HG03342 (cell line): ENCODE data around the gene PRLH.
A peak's percentile ranks its signal among the peaks of the same experiment; 100 is the strongest.

Experiments
- ATAC-seq: cut with Tn5 transposase; IDR thresholded peaks from one replicate; pipeline ENCODE4 v1.9.1; 2021; ENCODE audit warnings: mild to moderate bottlenecking, moderate library complexity; ENCODE audit not compliant: unreplicated experiment

Gene PRLH

DNA sequence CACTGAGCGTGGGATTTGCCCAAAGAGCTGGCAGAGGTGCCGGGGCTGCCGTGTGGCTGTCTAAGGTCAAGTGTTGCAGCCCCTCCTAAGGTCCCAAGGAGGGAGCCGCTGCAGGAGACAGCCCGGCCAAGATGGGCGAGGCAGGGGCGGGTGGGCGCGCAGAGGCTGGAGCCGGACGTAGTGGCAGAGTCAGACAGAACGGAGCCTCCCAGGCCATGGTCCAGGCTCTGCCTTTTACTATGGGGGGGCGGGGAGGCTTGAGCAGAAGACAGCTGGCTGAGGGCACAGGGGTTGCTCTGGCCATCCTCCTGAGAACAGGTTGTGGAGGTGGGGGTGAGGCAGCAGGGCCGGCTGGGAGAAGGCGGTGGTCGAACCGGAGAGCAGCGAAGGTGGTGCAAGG lies 27.5 kb upstream of the PRLH start:
- no peak for ATAC-seq

DNA sequence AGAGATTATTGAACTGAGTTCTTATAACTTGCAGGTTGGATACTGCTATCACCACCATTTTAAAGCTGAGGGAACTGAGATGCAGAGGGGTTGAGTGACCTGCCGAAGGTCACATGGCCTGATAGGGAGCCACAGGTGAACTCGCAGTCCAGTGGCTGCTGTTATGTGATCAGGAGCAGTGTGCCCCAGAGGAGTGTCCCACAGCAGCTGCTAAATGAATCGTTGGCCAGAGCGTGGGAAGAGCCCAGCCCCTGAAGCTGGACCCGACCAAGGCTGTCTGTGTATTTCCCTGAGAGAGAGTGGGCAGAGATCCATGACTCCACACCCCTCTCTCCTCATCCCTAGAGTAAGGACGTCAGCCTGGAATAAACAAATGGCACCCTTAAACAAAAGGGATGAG lies 26.7 kb upstream of the PRLH start:
- no peak for ATAC-seq

DNA sequence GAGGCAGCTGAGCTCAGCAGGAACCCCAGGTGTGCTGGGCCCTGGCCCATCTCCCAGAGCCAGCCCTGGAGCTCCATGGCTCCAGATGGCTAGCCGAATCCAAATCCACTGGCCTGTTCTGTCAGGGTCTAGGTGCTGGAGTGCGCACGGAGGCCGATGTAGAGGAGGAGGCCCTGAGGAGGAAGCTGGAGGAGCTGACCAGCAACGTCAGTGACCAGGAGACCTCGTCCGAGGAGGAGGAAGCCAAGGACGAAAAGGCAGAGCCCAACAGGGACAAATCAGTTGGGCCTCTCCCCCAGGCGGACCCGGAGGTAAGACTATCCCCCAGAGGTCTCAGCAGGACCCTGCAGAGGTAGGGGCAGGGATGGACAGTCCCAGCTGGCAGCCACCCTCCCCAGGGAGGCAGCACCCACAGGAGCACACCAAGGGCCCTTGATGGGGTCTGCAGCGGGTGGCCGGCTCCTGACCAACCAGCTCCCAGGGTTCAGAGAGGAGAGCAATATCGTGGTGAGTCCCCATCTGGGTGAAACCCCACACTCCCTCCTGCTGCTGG lies 26.1 kb upstream of the PRLH start:
- ATAC-seq: no peak

DNA sequence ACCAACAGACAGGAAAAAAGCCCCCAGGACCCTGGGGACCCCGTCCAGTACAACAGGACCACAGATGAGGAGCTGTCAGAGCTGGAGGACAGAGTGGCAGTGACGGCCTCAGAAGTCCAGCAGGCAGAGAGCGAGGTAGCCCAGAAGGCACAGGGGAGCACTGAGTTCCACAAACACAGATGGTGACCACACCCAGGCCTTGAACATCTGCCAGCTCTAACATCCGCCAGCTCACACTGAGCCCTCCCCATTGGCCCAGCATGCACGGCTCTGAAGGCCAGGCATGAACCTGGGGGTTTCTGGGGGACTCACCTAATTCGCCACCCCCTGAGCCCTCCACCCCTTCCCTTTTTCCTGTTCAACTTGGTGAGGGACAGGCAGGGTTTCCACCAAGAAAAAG lies 25.6 kb upstream of the PRLH start:
- no peak for ATAC-seq

DNA sequence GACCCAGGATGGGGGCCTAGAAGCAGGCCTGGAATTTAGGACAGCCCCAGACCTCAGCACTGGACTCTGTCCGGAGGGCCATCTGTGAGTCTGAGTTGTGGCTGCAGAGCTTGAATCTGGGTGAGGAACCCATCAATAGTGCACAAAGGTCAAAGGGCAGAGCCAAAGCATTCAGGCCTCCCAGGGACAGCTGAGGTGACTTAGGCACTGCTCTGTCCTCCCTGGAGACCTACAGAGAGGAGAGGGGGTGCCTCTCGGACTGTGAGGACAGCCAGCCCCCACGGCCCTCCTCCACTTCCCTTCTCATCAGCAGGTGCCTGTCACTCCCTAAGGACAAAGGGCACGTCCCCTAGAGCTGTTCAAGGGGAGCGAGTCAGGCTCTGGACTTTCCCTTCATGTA lies 25.1 kb upstream of the PRLH start:
- no peak for ATAC-seq

DNA sequence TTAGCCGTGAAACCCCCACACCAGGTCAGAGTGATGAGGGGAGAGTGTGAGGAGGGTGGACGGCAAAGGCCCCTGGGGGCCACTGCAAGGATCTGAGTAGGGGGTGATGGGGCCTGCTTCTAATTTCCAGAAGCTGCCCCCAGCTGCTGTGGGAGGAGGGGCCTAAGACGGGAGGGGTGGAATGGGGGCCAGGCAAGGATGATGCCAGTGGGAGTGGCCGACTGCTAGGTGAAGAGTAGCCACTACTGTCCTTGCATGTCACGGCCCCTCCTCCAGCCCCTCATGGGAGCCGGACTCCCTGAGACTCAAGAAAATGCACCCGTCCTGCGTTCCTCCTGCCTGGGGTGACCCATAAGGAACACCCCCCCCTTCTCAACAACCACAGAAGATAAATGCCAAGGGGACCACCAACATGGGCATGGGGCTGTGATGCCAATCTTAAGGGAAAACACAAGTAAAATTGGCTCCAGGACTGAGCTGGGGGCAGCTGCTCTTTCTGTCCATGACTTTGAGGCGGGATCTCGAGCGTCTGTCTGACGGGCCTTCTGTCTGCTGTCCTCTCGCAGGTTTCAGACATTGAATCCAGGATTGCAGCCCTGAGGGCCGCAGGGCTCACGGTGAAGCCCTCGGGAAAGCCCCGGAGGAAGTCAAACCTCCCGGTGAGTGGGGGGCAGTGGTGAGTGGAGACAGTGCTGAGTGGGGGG lies 24.2 kb upstream of the PRLH start:
- ATAC-seq: no peak

DNA sequence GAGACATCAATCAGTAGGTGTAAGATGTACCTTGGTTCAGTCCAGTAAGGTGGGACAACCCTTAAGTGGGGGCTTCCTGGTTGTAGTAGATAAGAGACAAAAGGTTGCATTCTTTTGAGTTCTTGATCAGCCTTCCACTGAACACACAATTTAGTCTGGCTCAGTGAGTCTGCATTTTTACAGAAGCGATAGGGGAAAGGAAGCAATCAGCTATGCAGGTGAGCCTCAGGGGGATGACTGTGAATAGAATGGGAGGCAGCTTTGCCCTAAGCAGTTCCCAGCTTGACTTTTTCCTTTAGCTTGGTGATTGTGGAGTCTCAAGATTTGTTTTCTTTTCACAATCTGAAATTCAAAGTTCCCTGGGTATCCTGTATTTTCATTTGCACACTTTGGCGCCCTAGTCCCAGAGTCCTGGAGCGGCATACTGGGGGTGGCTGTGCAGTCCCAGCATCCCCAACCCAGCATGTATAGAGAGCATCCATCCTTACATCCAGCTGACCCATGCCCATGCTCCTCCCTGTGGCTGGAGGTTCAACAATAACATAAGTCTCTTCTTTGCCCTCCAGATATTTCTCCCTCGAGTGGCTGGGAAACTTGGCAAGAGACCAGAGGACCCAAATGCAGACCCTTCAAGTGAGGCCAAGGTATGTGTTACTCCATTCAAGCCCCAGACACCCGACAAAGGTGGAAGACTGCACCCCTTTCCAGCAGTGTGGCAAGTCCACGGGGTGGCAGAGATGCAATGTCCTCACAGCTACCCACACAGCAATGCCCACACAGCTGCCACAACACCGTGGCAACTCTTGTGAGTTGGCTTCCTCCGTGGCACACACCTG lies 20.1 kb upstream of the PRLH start:
- ATAC-seq: no peak

DNA sequence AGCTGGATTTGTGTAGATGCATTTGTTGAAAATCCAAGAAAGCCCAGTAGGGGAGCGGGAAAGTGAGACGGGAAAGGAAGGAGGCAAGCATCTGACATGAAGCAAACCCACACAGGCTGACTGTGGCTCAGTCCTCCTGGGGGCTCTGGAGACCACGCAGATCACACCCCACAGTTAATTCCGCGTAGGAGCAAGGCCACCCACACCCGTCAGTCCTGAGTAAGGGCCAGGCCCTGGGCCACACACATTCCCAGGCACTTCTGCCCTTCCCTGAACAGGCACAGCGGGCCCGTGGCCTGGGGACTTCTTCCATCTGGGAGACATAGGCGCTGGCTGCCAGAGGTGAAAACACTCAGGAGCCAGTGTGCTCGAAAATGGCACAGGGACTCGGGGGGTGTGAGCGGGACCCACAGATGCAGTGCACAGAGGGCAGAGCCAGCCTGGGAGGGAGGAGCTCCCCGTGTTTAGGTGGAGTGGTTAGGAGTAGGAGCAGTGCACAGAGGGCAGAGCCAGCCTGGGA lies 19.4 kb upstream of the PRLH start:
- ATAC-seq: no peak

DNA sequence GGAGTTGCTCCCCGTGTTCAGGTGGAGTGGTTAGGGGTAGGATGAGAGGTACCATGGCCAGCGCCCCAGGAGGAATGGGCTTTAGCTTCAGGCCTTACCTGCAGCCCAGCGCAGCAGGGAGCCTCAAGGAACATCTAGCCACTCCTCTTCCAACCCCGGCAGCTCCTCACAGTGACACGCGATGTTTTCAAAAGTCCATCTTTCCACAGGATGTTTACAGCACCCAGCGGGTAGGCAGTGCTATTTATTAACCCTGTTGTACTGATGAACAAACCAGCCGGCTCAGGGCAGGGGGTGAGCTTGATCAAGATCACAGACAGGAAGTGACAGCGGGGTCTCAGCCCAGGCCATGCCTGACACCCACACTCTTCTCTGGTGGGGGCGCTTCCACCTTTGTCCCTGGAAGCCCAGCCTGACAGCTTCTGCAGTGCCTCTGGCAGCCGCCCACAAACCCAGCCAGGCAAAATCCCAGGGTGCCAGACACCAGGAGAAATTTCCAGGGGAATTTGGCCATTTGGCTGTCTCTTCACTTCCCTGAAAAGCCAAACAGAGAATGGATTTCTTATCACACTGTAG lies 18.4 kb upstream of the PRLH start:
- ATAC-seq: no peak

DNA sequence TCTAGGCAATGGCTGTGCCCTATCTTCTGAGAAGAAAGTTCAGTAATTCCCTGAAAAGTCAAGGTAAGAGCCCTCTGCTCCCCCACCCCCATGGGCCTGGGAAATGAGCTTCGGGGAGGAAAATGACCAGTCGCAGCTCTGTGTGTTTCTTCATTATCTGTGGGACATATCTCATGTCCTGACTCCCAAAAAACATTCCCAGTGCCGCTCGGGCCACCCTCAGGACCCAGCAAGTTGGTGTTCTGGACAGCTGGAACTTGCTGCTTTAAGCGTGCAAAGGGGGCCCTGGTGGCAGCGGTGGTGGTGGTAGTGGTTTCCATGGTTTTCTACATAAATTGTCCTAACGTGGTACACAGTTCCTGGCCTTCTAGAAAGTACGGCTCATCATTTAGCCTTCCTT lies 17.2 kb upstream of the PRLH start:
- no peak for ATAC-seq

DNA sequence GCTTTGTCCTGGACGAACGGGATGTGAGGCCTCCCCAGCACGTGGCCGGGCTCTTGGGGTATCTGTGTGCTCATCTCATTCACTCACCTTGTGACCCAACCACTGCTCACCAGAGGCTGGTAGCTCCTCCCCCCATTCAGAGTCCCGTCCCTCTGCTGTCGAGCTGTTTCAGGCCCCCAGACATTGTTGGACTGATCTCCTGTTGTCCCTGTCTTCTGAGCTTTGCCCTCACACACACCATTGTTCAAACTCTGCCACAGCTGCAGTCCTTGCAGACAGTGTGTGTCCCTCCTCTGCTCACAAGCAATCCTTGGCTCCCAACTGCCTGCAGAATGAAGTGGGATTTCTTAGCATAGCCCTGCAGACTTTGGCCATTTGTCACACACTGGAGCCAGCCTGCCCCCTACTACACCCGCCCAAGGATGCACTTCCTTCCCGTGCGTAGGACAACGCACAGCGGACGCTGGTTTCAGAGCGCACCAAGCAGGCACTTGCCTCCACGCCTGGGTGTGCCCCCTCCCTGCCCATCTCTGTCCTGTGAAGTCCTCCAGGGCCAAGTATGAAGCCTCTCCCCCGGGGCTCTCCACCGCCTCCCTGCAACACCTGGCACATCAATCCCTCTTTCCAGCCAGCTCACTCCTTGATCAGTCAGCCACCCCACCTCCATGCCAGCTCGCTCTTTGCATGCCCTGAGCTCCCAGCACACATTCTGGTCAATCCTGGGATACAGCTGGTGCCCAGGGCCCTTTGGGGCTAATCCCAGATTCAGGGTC lies 16.5 kb upstream of the PRLH start:
- no peak for ATAC-seq

DNA sequence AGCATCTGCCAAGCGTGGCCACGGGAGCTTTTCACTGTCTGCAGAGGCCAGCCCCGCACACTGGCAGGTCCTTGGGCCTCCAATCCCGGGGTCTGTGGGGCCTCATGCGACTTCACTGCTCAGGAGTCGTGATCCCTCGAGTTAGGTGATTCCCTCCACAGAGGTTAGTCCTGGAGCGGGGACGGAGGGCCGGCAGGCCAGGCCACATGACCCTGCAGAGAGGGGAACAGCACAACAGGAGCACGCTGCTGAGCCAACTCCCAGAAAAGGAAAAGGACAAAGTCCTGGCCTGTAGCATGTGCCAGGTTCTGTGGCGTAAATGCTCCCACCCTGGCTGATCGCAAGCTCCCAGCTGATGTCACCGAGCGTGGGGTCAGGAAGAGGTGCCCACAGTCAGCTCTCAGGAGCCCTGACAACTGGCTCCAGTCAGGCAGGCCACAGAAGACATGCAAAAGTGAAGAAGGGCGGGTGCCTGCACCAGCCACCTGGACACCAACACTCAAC lies 15.3 kb upstream of the PRLH start:
- ATAC-seq: no peak

DNA sequence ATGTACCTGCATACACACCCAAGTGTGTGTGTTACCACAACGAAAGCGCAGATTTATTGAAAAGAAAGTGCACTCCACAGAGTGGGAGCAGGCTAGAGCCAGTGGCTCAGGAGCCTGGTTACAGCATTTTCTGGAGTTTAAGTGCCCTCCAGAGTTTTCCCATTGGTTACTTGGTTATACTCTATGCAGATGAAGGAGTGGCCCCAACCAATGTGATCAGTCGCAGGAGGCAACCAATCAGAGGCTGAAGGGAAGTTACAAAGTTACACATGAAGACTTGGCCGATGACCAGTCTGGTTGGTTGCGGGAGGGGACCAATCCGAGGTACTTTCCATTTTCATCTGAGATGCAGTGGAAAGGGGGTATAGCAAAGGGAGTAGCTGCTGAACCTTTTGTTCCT lies 13.5 kb upstream of the PRLH start:
- no peak for ATAC-seq

DNA sequence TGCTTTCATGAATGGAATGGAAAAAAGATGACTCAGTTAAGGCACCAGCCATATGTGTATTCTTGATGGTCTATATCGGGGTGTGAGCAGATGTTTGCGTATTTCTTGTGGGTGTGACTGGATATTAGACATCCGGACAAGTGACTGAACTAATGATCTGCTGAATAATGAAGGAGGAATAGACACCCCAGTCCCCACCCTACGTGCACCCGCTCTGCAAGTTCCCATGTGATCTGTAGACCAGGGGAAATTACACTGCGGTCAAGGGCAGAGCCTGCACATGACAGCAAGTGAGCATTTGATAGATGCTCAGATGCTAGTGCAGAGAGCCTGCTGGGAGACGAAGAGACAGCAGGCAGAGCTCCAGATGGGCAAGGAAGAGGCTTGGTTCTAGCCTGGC lies 12.4 kb upstream of the PRLH start:
- ATAC-seq: no peak

DNA sequence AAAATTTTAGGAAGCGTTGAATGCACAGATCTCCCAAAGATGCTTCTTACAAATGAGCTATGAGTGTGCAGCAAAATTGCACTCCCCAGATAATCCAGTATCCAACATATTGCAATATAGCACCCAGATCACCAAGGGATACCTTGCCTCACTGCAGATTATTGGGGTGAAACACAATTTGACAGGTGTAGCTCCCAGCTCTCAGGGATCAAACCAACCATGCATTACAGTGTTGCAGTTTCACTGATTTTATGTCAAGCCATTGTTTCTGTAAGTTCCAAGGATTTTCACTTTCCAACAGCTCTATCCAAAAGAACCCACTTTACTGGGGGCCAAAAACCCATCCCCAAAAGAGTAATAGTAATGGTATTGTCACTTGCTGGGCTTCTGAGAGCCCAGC lies 10.8 kb upstream of the PRLH start:
- ATAC-seq: no peak

DNA sequence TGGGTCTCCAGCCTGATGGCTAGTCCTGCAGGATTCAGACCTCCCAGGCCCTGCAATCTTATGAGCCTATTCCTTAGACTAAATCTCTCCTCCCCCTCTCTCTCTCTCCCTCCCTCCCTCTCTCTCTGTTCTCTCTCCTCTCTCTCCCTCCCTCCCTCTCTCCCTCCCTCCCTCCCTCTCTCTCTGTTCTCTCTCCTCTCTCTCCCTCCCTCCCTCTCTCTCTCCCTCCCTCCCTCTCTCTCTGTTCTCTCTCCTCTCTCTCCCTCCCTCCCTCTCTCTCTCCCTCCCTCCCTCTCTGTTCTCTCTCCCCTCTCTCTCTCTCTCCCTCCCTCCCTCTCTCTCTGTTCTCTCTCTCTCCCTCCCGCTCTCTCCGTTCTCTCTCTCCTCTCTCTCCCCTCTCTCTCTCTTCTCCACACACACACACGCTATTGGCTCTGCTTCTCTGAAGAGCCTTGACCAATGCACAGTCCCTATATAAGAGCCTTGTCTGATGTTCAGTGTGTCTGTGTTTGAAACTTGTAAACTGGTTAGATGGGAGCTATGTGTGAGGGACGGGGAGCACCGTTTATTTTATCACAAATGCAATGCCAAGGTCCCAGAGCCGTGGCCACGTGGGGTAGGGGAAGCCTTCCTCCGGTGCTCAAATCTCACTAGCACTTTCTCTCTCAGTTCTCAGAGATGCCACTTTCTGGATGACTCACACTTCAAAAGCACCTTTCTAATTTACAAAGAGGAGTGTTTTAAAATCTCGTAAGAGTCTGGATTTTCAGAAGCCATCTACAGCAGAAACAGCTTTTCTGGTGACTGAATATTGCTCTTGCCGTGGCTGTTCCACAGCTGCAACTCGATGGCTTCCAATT lies 9.4 kb upstream of the PRLH start:
- peak; percentile 87 for ATAC-seq

DNA sequence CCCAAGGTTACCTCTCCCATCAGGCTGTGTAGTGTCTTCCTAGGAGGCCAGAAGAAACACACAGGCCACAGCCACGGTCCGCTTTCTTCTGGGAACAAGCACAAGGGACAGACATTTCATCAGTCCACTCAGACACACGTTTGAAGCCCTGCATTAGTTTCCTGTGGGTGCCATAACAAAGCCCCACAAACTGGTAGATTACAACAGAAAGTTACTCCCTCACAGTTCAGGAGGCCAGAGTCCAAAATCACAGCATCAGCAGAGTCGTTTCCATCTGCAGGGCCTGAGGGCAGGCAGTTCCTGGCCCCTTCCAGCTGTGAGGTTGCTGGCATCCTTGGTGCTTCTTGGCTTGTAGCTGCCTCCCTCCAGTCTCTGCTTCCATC lies 8.8 kb upstream of the PRLH start:
- ATAC-seq: peak; percentile 12

DNA sequence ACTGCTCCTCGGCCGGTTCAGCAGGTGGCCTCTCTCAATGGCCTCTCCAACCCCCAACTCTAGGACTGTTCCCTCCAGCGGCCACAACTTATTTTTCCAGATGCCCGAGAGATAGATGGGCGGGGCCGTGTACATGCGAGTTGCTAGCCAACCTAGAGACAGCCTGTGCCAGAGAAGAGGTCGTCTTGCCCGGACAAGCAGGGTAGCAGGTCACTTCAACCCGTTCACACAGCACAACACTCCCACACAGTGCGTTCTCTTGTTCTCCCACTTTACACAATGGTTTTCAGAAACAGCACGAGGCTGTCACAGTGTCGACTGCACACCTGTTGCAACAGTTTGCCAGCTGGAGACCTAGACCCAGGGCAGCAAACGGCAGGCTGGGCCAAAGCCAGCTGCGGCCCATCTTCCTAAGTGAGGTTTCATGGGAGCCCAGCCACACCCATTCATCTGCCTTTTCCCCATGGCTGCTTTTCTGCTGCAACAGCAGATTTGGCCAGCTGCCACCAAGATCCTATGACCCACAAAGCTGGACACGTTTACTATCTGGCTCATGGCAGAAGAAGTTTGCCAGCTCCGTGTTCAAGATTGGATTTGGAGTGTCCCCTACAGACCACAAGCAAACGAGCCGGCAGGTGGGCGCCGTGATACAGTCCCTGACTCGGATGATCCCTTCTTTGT lies 7.3 kb upstream of the PRLH start:
- ATAC-seq: no peak

DNA sequence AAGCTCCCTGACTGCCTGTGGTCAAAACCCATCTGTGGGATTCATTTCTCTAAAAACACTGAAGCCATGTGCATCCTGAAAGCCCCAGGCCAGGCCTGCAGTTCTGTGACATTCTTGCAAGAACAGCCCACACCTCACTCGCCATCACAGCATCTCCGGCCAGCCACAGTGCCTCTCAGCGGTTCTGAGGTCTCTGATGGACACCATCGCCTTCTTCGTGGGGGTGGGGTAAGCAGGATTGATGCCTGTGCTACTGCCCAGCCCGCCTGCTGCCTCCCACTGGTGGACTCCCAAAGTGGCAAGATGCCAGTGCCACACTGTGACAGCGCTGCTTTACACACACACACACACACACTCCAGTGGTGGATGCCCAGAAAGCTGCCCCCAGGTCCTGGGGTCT lies 5.2 kb upstream of the PRLH start:
- no peak for ATAC-seq
